ENCODE data around the gene EEF2K. TPM values are rescaled to one million over a fixed set of nuclear protein-coding genes. Genes with fewer than 3 reads are reported as not detected.

The EEF2K gene
- total RNA-seq, 1 experiment from 2014 or later: 15.9 TPM

GRCh38 chr16:22278441-22279230 lies 72.6 kb downstream of the EEF2K start:
- no peaks in the 10 kb centered on the region for H3K27me3 Mint-ChIP-seq (ENCODE audit: insufficient read depth, unreplicated experiment)
- no peak overlapping the region for H3K4me3 Mint-ChIP-seq (ENCODE audit: unreplicated experiment)
- peaks cover 73% of the 10 kb centered on the region for H3K36me3 Mint-ChIP-seq (ENCODE audit: insufficient read depth, unreplicated experiment)
- ChIA-PET CTCF (interaction anchor here (0.6 to 1.5 kb wide), 5 partner anchors 10 to 93 kb away, joined by 3 to 7 read pairs (median 4); no protein-coding TSS in a partner anchor), POLR2A (interaction anchor here (1.1 kb wide), 1 partner anchor 19 kb away, joined by 3 read pairs; no protein-coding TSS in a partner anchor)
- H3K27ac Mint-ChIP-seq (ENCODE audit: low read depth, unreplicated experiment): no peak overlapping the region
- intact Hi-C loops (cut with micrococcal nuclease): no loop called here
- H3K4me1 Mint-ChIP-seq (ENCODE audit: insufficient read depth, unreplicated experiment): no peaks in the 10 kb centered on the region
- no peaks in the 10 kb centered on the region for H3K9me3 Mint-ChIP-seq (ENCODE audit: unreplicated experiment)
- TF ChIP-seq CTCF (IDR thresholded peaks at IDR 0.05; ENCODE audit: unreplicated experiment): no peak
- BruUV-seq (replicated peaks): no TSS peak
- no peak for DNase-seq (ENCODE audit: unreplicated experiment)

- ChIA-PET POLR2A (interaction anchor here (0.6 to 1.4 kb wide), 3 partner anchors 9 to 15 kb away, joined by 3 to 7 read pairs (median 3); partner anchors contain the start of gene POLR3E), CTCF (interaction anchor here (0.6 to 1.7 kb wide), 4 partner anchors 9 to 75 kb away, joined by 3 to 4 read pairs (median 3); no protein-coding TSS in a partner anchor)
- no TSS peak for BruUV-seq (replicated peaks)
- no peaks in the 10 kb centered on the region for H3K27me3 Mint-ChIP-seq (ENCODE audit: insufficient read depth, unreplicated experiment)
- intact Hi-C loops (cut with micrococcal nuclease): no loop called here
- H3K4me3 Mint-ChIP-seq (ENCODE audit: unreplicated experiment): no peak overlapping the region
- H3K4me1 Mint-ChIP-seq (ENCODE audit: insufficient read depth, unreplicated experiment): no peaks in the 10 kb centered on the region
- peaks cover 94% of the 10 kb centered on the region for H3K36me3 Mint-ChIP-seq (ENCODE audit: insufficient read depth, unreplicated experiment)
- DNase-seq (ENCODE audit: unreplicated experiment): no peak
- TF ChIP-seq CTCF (IDR thresholded peaks at IDR 0.05; ENCODE audit: unreplicated experiment): no peak
- H3K9me3 Mint-ChIP-seq (ENCODE audit: unreplicated experiment): no peaks in the 10 kb centered on the region
- no peak overlapping the region for H3K27ac Mint-ChIP-seq (ENCODE audit: low read depth, unreplicated experiment)
Measured at GRCh38 chr16:22282254-22282892, 76.3 kb downstream of the EEF2K start.

- no peak for TF ChIP-seq CTCF (IDR thresholded peaks at IDR 0.05; ENCODE audit: unreplicated experiment)
- Mint-ChIP-seq H3K27me3 (ENCODE audit: insufficient read depth, unreplicated experiment) (no peaks in the 10 kb centered on the region), H3K9me3 (ENCODE audit: unreplicated experiment) (no peaks in the 10 kb centered on the region), H3K4me1 (ENCODE audit: insufficient read depth, unreplicated experiment) (no peaks in the 10 kb centered on the region), H3K4me3 (ENCODE audit: unreplicated experiment) (no peak overlapping the region), H3K36me3 (ENCODE audit: insufficient read depth, unreplicated experiment) (peaks cover 80% of the 10 kb centered on the region), H3K27ac (ENCODE audit: low read depth, unreplicated experiment) (no peak overlapping the region)
- no TSS peak for BruUV-seq (replicated peaks)
- ChIA-PET CTCF (interaction anchor here (0.7 to 1.1 kb wide), 2 partner anchors 42 to 46 kb away, joined by 4 to 6 read pairs; no protein-coding TSS in a partner anchor), POLR2A (interaction anchor here (0.6 kb wide), 1 partner anchor 53 kb away, joined by 5 read pairs; no protein-coding TSS in a partner anchor)
- intact Hi-C loops (cut with micrococcal nuclease): no loop called here
- no peak for DNase-seq (ENCODE audit: unreplicated experiment)
Measured at GRCh38 chr16:22284637-22285036, 78.6 kb downstream of the EEF2K start.

GRCh38 chr16:22285080-22285479 lies 79.0 kb downstream of the EEF2K start:
- ChIA-PET CTCF (interaction anchor here (0.7 to 1.1 kb wide), 4 partner anchors 15 to 96 kb away, joined by 3 to 6 read pairs (median 4); no protein-coding TSS in a partner anchor), POLR2A (interaction anchor here (0.6 kb wide), 1 partner anchor 52 kb away, joined by 5 read pairs; no protein-coding TSS in a partner anchor)
- Mint-ChIP-seq H3K4me1 (ENCODE audit: insufficient read depth, unreplicated experiment) (no peaks in the 10 kb centered on the region), H3K36me3 (ENCODE audit: insufficient read depth, unreplicated experiment) (peaks cover 80% of the 10 kb centered on the region), H3K4me3 (ENCODE audit: unreplicated experiment) (no peak overlapping the region), H3K9me3 (ENCODE audit: unreplicated experiment) (no peaks in the 10 kb centered on the region), H3K27ac (ENCODE audit: low read depth, unreplicated experiment) (no peak overlapping the region), H3K27me3 (ENCODE audit: insufficient read depth, unreplicated experiment) (no peaks in the 10 kb centered on the region)
- no peak for DNase-seq (ENCODE audit: unreplicated experiment)
- intact Hi-C loops (cut with micrococcal nuclease): no loop called here
- TF ChIP-seq CTCF (IDR thresholded peaks at IDR 0.05; ENCODE audit: unreplicated experiment): no peak
- BruUV-seq (replicated peaks): no TSS peak

Measured in MCF 10A (cell line).